ENCODE data around the gene RAI1.
A peak's percentile ranks its signal among the peaks of the same experiment; 100 is the strongest.

RAI1 gene

GRCh38 chr17:17663160-17664063 lies 17.8 kb upstream of the RAI1 start:
- Histone ChIP-seq H3K27me3 (replicated peaks) (no peaks in the 10 kb centered on the region), H3K36me3 (replicated peaks) (no peaks in the 10 kb centered on the region), H3K4me3 (ENCODE audit: low read depth, low read length) (no peak overlapping the region), H3K27ac (no peak overlapping the region)
- peak; percentile 98 for DNase-seq
- no peak for TF ChIP-seq CTCF (IDR thresholded peaks at IDR 0.05; ENCODE audit: low read depth, low read length, missing control alignments)
- in situ Hi-C loops (cut with HindIII; ENCODE audit: low pct_ligation_motif_present, low sequenced_read_pairs): no loop called here

GRCh38 chr17:17664064-17664452 lies 17.2 kb upstream of the RAI1 start:
- no peak overlapping the region for H3K27ac ChIP-seq
- no peak for TF ChIP-seq CTCF (IDR thresholded peaks at IDR 0.05; ENCODE audit: low read depth, low read length, missing control alignments)
- DNase-seq: no peak
- no peaks in the 10 kb centered on the region for H3K27me3 ChIP-seq (replicated peaks)
- H3K4me3 ChIP-seq (ENCODE audit: low read depth, low read length): no peak overlapping the region
- in situ Hi-C loops (cut with HindIII; ENCODE audit: low pct_ligation_motif_present, low sequenced_read_pairs): no loop called here
- no peaks in the 10 kb centered on the region for H3K36me3 ChIP-seq (replicated peaks)

- DNase-seq: no peak
- no peaks in the 10 kb centered on the region for H3K27me3 ChIP-seq (replicated peaks)
- H3K27ac ChIP-seq: no peak overlapping the region
- in situ Hi-C loops (cut with HindIII; ENCODE audit: low pct_ligation_motif_present, low sequenced_read_pairs): no loop called here
- no peak overlapping the region for H3K4me3 ChIP-seq (ENCODE audit: low read depth, low read length)
- TF ChIP-seq CTCF (IDR thresholded peaks at IDR 0.05; ENCODE audit: low read depth, low read length, missing control alignments): no peak
- H3K36me3 ChIP-seq (replicated peaks): no peaks in the 10 kb centered on the region
These were observed 16.0 kb upstream of the RAI1 start for GRCh38 chr17:17665255-17665654.

GRCh38 chr17:17666111-17666714 lies 15.0 kb upstream of the RAI1 start:
- DNase-seq: peak; percentile 63
- Histone ChIP-seq H3K4me3 (ENCODE audit: low read depth, low read length) (no peak overlapping the region), H3K27ac (no peak overlapping the region), H3K27me3 (replicated peaks) (no peaks in the 10 kb centered on the region), H3K36me3 (replicated peaks) (no peaks in the 10 kb centered on the region)
- peak; percentile 13 for TF ChIP-seq CTCF (IDR thresholded peaks at IDR 0.05; ENCODE audit: low read depth, low read length, missing control alignments)
- in situ Hi-C loops (cut with HindIII; ENCODE audit: low pct_ligation_motif_present, low sequenced_read_pairs): no loop called here

GRCh38 chr17:17667231-17667630 lies 14.0 kb upstream of the RAI1 start:
- Histone ChIP-seq H3K4me3 (ENCODE audit: low read depth, low read length) (no peak overlapping the region), H3K27ac (no peak overlapping the region), H3K36me3 (replicated peaks) (no peaks in the 10 kb centered on the region), H3K27me3 (replicated peaks) (no peaks in the 10 kb centered on the region)
- no peak for TF ChIP-seq CTCF (IDR thresholded peaks at IDR 0.05; ENCODE audit: low read depth, low read length, missing control alignments)
- no peak for DNase-seq
- in situ Hi-C loops (cut with HindIII; ENCODE audit: low pct_ligation_motif_present, low sequenced_read_pairs): no loop called here
